SK-N-SH treated with all-trans-retinoic acid at 6 μM for 48 hours (cell line): ENCODE measurements around the gene TMEM187.
A peak's percentile ranks its signal among the peaks of the same experiment; 100 is the strongest.

Experiments used
- ATAC-seq: fragments of 200-7000 bp; cut with Tn5 transposase; 3 replicates; pipeline ENCODE4 v1.9.1; 2020; ENCODE audit warnings: mild to moderate bottlenecking, moderate library complexity
- ARNTL ChIP-seq: fragments of 450-650 bp; formaldehyde crosslinking; IDR thresholded peaks from 2 replicates; pipeline ENCODE4 v1.5.0; 2020; ENCODE audit warnings: low read depth, mild to moderate bottlenecking, moderate library complexity, borderline replicate concordance
- BACH2 ChIP-seq: fragments of 250-450 bp; sonication (Bioruptor Pico); IDR thresholded peaks from 2 replicates; pipeline ENCODE4 v1.9.0; 2021; ENCODE audit warnings: mild to moderate bottlenecking, borderline replicate concordance
- CSDC2 ChIP-seq: fragments of 250-450 bp; sonication (Bioruptor Pico); IDR thresholded peaks from 2 replicates; pipeline ENCODE4 v1.5.0; 2020; ENCODE audit warnings: mild to moderate bottlenecking, moderate library complexity
- ESRRG ChIP-seq: fragments of 250-450 bp; sonication (Bioruptor Pico); IDR thresholded peaks from 2 replicates; pipeline ENCODE4 v1.6.1; 2021; ENCODE audit warnings: mild to moderate bottlenecking
- GLIS3 ChIP-seq: fragments of 250-450 bp; sonication (Bioruptor Pico); IDR thresholded peaks from 2 replicates; pipeline ENCODE4 v1.5.0; 2020; ENCODE audit warnings: mild to moderate bottlenecking, moderate library complexity
- ISL1 ChIP-seq: fragments of 250-450 bp; sonication (Bioruptor Pico); IDR thresholded peaks from 2 replicates; pipeline ENCODE4 v2.1.2; 2022; ENCODE audit warnings: mild to moderate bottlenecking, moderate library complexity
- OSR1 ChIP-seq: fragments of 250-450 bp; sonication (Bioruptor Pico); IDR thresholded peaks from 2 replicates; pipeline ENCODE4 v1.8.0; 2022; ENCODE audit warnings: moderate library complexity, mild to moderate bottlenecking, inconsistent platforms
- PPARA ChIP-seq: fragments of 250-450 bp; sonication (Bioruptor Pico); IDR thresholded peaks from 2 replicates; pipeline ENCODE4 v1.5.0; 2020; ENCODE audit warnings: mild to moderate bottlenecking, borderline replicate concordance
- RARB ChIP-seq: fragments of 250-450 bp; sonication (Bioruptor Pico); IDR thresholded peaks from 2 replicates; pipeline ENCODE4 v1.8.0; 2021; ENCODE audit warnings: mild to moderate bottlenecking, moderate library complexity
- SNAI2 ChIP-seq: fragments of 250-450 bp; sonication (Bioruptor Pico); IDR thresholded peaks from 2 replicates; pipeline ENCODE4 v1.5.0; 2020; ENCODE audit warnings: mild to moderate bottlenecking, moderate library complexity
- TCF4 ChIP-seq: fragments of 250-450 bp; sonication (Bioruptor Pico); IDR thresholded peaks from 2 replicates; pipeline ENCODE4 v1.8.0; 2021; ENCODE audit warnings: mild to moderate bottlenecking, moderate library complexity, borderline replicate concordance
- TOX ChIP-seq: fragments of 250-450 bp; sonication (Bioruptor Pico); IDR thresholded peaks from 2 replicates; pipeline ENCODE4 v1.8.0; 2021; ENCODE audit warnings: mild to moderate bottlenecking, moderate library complexity, borderline replicate concordance
- ZC3H10 ChIP-seq: fragments of 250-450 bp; sonication (Bioruptor Pico); IDR thresholded peaks from 2 replicates; pipeline ENCODE4 v1.5.1; 2021; ENCODE audit warnings: mild to moderate bottlenecking, moderate library complexity
- ZFP3 ChIP-seq: fragments of 250-450 bp; sonication (Bioruptor Pico); IDR thresholded peaks from 2 replicates; pipeline ENCODE4 v1.5.0; 2020; ENCODE audit warnings: mild to moderate bottlenecking, moderate library complexity
- ZFP30 ChIP-seq: fragments of 450-650 bp; formaldehyde crosslinking; IDR thresholded peaks from 2 replicates; pipeline ENCODE4 v1.5.0; 2022; ENCODE audit warnings: mild to moderate bottlenecking, moderate library complexity
- ZNF565 ChIP-seq: fragments of 450-650 bp; formaldehyde crosslinking; conservative IDR thresholded peaks from 2 replicates; pipeline ENCODE4 v1.5.0; 2020; ENCODE audit warnings: low read depth, mild to moderate bottlenecking, moderate library complexity
- ZNF70 ChIP-seq: fragments of 450-650 bp; formaldehyde crosslinking; IDR thresholded peaks from 2 replicates; pipeline ENCODE4 v1.5.0; 2020; ENCODE audit warnings: mild to moderate bottlenecking, moderate library complexity
- ZNF8 ChIP-seq: fragments of 450-650 bp; formaldehyde crosslinking; IDR thresholded peaks from 2 replicates; pipeline ENCODE4 v1.5.0; 2020; ENCODE audit warnings: mild to moderate bottlenecking, moderate library complexity
- TF ChIP-seq, protein P1 (sequence below): fragments of 250-450 bp; sonication (Bioruptor Pico); IDR thresholded peaks from 2 replicates; pipeline ENCODE4 v1.5.1; 2021; ENCODE audit warnings: mild to moderate bottlenecking, moderate library complexity
- TF ChIP-seq, protein P2 (sequence below): fragments of 250-450 bp; sonication (Bioruptor Pico); IDR thresholded peaks from 2 replicates; pipeline ENCODE4 v1.5.1; 2020; ENCODE audit warnings: low read depth, mild to moderate bottlenecking, moderate library complexity
- TF ChIP-seq, protein P3 (sequence below): fragments of 250-450 bp; sonication (Bioruptor Pico); IDR thresholded peaks from 2 replicates; pipeline ENCODE4 v1.8.0; 2021; ENCODE audit warnings: low read depth, mild to moderate bottlenecking, moderate library complexity, borderline replicate concordance
- TF ChIP-seq, protein P4 (sequence below): fragments of 250-450 bp; sonication (Bioruptor Pico); IDR thresholded peaks from 2 replicates; pipeline ENCODE4 v1.5.0; 2020; ENCODE audit warnings: mild to moderate bottlenecking, moderate library complexity

Gene TMEM187

DNA sequence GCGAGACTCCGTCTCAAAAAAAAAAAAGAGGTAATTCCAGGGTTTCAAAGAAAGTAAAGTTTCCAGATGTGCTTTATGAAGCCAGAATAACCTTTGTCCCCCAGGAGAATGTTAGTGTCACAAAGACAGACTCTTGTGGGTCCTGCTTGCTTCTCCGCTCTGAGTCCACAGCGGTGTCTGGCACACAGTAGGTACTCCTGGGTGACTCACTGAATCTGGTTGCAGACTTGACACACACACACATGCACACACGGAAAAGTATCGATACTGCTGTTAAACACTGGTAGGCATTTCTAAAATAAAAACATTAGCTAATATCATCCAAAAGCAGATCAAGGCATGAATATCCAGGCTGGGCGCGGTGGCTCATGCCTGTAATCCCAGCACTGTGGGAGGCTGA is 22.9 kb downstream of the TMEM187 start:
- ATAC-seq = no peak

DNA sequence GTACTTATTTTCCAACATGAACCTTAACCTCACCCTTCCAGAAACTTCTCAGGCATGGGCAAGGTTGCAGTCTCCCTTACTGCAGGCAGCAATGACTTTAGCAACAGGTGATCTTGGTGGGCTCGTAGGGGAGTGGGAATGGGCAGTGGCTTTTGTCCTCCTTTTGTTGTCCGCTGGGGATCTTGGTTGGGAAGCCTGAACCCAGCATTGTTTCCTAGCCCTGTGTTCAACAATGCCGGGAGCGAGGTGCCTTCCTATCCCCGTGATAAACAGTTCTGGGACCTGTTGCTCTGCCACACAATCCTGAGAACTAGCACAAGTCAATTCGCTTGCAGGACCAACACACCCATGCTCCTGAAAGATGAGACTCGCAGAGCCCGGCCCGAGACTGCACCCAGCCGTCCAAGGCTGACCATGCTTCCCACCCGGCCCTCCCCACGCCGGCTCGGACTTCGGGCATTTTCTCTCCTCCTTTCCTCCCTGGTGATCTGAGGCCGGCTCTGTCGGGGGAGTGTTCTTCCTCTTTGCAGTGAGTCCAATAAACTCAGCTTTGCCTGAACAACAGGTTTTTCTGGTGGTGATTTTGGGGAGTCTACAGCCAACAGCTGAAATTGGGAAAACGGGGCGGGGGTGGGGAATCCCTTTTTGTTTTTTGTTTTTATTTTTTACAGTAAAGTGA is 26.9 kb downstream of the TMEM187 start:
- TF ChIP-seq GLIS3 (CRISPR knock-in tag) (no peak), RARB (no peak), ISL1 (no peak), ZNF70 (CRISPR knock-in tag) (no peak), OSR1 (CRISPR knock-in tag) (no peak), ZNF8 (CRISPR knock-in tag) (no peak), CSDC2 (no peak), ZC3H10 (CRISPR knock-in tag) (no peak), TOX (no peak), PPARA (CRISPR knock-in tag) (no peak), ZFP3 (no peak), ARNTL (CRISPR knock-in tag) (no peak), ZFP30 (CRISPR knock-in tag) (no peak), SNAI2 (CRISPR knock-in tag) (no peak), ZNF565 (CRISPR knock-in tag) (no peak), TCF4 (CRISPR knock-in tag) (no peak)
- TF ChIP-seq, protein P1, sequence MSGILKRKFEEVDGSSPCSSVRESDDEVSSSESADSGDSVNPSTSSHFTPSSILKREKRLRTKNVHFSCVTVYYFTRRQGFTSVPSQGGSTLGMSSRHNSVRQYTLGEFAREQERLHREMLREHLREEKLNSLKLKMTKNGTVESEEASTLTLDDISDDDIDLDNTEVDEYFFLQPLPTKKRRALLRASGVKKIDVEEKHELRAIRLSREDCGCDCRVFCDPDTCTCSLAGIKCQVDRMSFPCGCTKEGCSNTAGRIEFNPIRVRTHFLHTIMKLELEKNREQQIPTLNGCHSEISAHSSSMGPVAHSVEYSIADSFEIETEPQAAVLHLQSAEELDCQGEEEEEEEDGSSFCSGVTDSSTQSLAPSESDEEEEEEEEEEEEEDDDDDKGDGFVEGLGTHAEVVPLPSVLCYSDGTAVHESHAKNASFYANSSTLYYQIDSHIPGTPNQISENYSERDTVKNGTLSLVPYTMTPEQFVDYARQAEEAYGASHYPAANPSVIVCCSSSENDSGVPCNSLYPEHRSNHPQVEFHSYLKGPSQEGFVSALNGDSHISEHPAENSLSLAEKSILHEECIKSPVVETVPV (CRISPR knock-in tag) = no peak
- ATAC-seq = peak; percentile 13; the same call in 1 of the 3 replicates

More for the DNA sequence above, 22.9 kb downstream of the TMEM187 start:
- TF ChIP-seq, protein P2, sequence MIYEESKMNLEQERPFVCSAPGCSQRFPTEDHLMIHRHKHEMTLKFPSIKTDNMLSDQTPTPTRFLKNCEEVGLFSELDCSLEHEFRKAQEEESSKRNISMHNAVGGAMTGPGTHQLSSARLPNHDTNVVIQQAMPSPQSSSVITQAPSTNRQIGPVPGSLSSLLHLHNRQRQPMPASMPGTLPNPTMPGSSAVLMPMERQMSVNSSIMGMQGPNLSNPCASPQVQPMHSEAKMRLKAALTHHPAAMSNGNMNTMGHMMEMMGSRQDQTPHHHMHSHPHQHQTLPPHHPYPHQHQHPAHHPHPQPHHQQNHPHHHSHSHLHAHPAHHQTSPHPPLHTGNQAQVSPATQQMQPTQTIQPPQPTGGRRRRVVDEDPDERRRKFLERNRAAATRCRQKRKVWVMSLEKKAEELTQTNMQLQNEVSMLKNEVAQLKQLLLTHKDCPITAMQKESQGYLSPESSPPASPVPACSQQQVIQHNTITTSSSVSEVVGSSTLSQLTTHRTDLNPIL = no peak
- TF ChIP-seq ZFP30 (CRISPR knock-in tag) (no peak), ZNF8 (CRISPR knock-in tag) (no peak), ZFP3 (no peak), PPARA (CRISPR knock-in tag) (no peak), ZNF70 (CRISPR knock-in tag) (no peak), ZNF565 (CRISPR knock-in tag) (no peak), TOX (no peak), OSR1 (CRISPR knock-in tag) (no peak), GLIS3 (CRISPR knock-in tag) (no peak)
- TF ChIP-seq, protein P3, sequence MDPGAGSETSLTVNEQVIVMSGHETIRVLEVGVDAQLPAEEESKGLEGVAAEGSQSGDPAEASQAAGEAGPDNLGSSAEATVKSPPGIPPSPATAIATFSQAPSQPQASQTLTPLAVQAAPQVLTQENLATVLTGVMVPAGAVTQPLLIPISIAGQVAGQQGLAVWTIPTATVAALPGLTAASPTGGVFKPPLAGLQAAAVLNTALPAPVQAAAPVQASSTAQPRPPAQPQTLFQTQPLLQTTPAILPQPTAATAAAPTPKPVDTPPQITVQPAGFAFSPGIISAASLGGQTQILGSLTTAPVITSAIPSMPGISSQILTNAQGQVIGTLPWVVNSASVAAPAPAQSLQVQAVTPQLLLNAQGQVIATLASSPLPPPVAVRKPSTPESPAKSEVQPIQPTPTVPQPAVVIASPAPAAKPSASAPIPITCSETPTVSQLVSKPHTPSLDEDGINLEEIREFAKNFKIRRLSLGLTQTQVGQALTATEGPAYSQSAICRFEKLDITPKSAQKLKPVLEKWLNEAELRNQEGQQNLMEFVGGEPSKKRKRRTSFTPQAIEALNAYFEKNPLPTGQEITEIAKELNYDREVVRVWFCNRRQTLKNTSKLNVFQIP (CRISPR knock-in tag) = no peak
- TF ChIP-seq, protein P4, sequence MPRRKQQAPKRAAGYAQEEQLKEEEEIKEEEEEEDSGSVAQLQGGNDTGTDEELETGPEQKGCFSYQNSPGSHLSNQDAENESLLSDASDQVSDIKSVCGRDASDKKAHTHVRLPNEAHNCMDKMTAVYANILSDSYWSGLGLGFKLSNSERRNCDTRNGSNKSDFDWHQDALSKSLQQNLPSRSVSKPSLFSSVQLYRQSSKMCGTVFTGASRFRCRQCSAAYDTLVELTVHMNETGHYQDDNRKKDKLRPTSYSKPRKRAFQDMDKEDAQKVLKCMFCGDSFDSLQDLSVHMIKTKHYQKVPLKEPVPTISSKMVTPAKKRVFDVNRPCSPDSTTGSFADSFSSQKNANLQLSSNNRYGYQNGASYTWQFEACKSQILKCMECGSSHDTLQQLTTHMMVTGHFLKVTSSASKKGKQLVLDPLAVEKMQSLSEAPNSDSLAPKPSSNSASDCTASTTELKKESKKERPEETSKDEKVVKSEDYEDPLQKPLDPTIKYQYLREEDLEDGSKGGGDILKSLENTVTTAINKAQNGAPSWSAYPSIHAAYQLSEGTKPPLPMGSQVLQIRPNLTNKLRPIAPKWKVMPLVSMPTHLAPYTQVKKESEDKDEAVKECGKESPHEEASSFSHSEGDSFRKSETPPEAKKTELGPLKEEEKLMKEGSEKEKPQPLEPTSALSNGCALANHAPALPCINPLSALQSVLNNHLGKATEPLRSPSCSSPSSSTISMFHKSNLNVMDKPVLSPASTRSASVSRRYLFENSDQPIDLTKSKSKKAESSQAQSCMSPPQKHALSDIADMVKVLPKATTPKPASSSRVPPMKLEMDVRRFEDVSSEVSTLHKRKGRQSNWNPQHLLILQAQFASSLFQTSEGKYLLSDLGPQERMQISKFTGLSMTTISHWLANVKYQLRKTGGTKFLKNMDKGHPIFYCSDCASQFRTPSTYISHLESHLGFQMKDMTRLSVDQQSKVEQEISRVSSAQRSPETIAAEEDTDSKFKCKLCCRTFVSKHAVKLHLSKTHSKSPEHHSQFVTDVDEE (CRISPR knock-in tag) = no peak

DNA sequence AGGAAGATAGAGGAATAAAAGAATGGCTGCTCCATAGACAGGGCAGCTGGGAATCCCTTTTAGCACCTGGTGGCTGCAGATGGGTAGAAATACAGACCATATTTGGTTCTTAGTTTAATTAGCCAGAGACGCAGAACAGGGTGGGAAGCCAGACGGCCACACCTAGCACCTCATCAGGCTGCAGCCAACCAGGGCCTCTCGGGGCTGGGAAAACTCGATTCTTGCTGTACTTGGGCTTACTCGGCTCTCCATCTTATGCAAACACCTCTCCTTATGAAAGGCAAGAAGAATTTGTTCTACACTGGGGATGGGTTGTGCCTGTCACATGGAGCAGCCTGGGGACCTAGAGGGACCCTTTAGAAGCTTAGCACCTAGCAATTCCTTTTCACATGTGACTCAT is 27.5 kb downstream of the TMEM187 start:
- ATAC-seq = no peak
- no peak for TF ChIP-seq BACH2 (CRISPR knock-in tag)
- TF ChIP-seq PPARA (CRISPR knock-in tag) = no peak
- TF ChIP-seq, protein P2 = no peak
- TF ChIP-seq, protein P4 (CRISPR knock-in tag) = no peak
- no peak for TF ChIP-seq OSR1 (CRISPR knock-in tag)
- TF ChIP-seq ESRRG (CRISPR knock-in tag) = no peak
- TF ChIP-seq CSDC2 = no peak
- no peak for TF ChIP-seq GLIS3 (CRISPR knock-in tag)
- TF ChIP-seq, protein P1 (CRISPR knock-in tag) = no peak
- no peak for TF ChIP-seq ARNTL (CRISPR knock-in tag)
- no peak for TF ChIP-seq ZFP30 (CRISPR knock-in tag)
- no peak for TF ChIP-seq ZNF8 (CRISPR knock-in tag)
